HEK293 (cell line): Measurements from ENCODE around the gene C11orf86.
A peak's percentile ranks its signal among the peaks of the same experiment; 100 is the strongest.

Source experiments
- CTCF ChIP-seq: fragments of 450-650 bp; formaldehyde crosslinking; IDR thresholded peaks from 2 replicates; pipeline ENCODE4 v1.5.1; 2016; ENCODE audit warnings: missing biosample characterization, missing genetic modification characterization
- IKZF3 ChIP-seq: fragments of 450-650 bp; IDR thresholded peaks from 2 replicates; pipeline ENCODE4 v1.5.0; 2018; ENCODE audit warnings: missing biosample characterization, mild to moderate bottlenecking, missing genetic modification characterization, moderate library complexity
- KLF1 ChIP-seq: fragments of 450-650 bp; formaldehyde crosslinking; IDR thresholded peaks from 2 replicates; pipeline ENCODE4 v1.5.1; 2016; ENCODE audit warnings: missing biosample characterization, missing genetic modification characterization
- TCF7L2 ChIP-seq: IDR thresholded peaks from 2 replicates; pipeline ENCODE4 v1.6.1; 2011; ENCODE audit warnings: low read depth, mild to moderate bottlenecking, inconsistent platforms, low read length, moderate library complexity, borderline replicate concordance
- YY1 ChIP-seq: fragments of 450-650 bp; formaldehyde crosslinking; IDR thresholded peaks from 2 replicates; pipeline ENCODE4 v1.5.1; 2018; ENCODE audit warnings: missing biosample characterization, missing genetic modification characterization
- ZBTB10 ChIP-seq: fragments of 450-650 bp; formaldehyde crosslinking; IDR thresholded peaks from 2 replicates; pipeline ENCODE4 v1.5.1; 2016; ENCODE audit warnings: missing biosample characterization, missing genetic modification characterization
- ZBTB21 ChIP-seq: fragments of 450-650 bp; formaldehyde crosslinking; IDR thresholded peaks from 2 replicates; pipeline ENCODE4 v1.5.1; 2017; ENCODE audit warnings: missing biosample characterization, missing genetic modification characterization
- ZNF148 ChIP-seq: fragments of 450-650 bp; formaldehyde crosslinking; IDR thresholded peaks from 2 replicates; pipeline ENCODE4 v1.5.0; 2017; ENCODE audit warnings: missing biosample characterization, missing genetic modification characterization, borderline replicate concordance
- ZNF184 ChIP-seq: fragments of 450-650 bp; IDR thresholded peaks from 2 replicates; pipeline ENCODE4 v1.5.1; 2018; ENCODE audit warnings: missing biosample characterization, mild to moderate bottlenecking, missing genetic modification characterization
- ZNF221 ChIP-seq: fragments of 450-650 bp; formaldehyde crosslinking; IDR thresholded peaks from 2 replicates; pipeline ENCODE4 v1.5.1; 2017; ENCODE audit warnings: missing biosample characterization, missing genetic modification characterization, borderline replicate concordance
- ZNF350 ChIP-seq: fragments of 450-650 bp; formaldehyde crosslinking; IDR thresholded peaks from 2 replicates; pipeline ENCODE4 v1.5.0; 2017; ENCODE audit warnings: missing biosample characterization, mild to moderate bottlenecking, missing genetic modification characterization
- ZNF785 ChIP-seq: fragments of 450-650 bp; formaldehyde crosslinking; IDR thresholded peaks from 2 replicates; pipeline ENCODE4 v1.5.1; 2016; ENCODE audit warnings: missing biosample characterization, missing genetic modification characterization
- ZSCAN4 ChIP-seq: fragments of 450-650 bp; formaldehyde crosslinking; IDR thresholded peaks from 2 replicates; pipeline ENCODE4 v1.5.1; 2017; ENCODE audit warnings: missing biosample characterization, missing genetic modification characterization

- no peak for TF ChIP-seq ZBTB10 (tag by site-specific recombination)
- no peak for TF ChIP-seq ZNF350 (tag by site-specific recombination)
- no peak for TF ChIP-seq KLF1 (tag by site-specific recombination)
- no peak for TF ChIP-seq IKZF3 (tag by site-specific recombination)
- TF ChIP-seq ZNF148 = no peak
- no peak for TF ChIP-seq YY1 (tag by site-specific recombination)
- no peak for TF ChIP-seq ZNF785 (tag by site-specific recombination)
- peak; percentile 56 for TF ChIP-seq CTCF (tag by site-specific recombination)
- TF ChIP-seq ZNF184 (tag by site-specific recombination) = no peak
- no peak for TF ChIP-seq ZSCAN4 (tag by site-specific recombination)
- TF ChIP-seq TCF7L2 = no peak
- TF ChIP-seq ZNF221 (tag by site-specific recombination) = no peak
- TF ChIP-seq ZBTB21 = no peak
Measured at GRCh38 chr11:66976028-66976467, 944 bp downstream of the C11orf86 start.
